GM12878 (cell line): Measurements from ENCODE around the gene SLC5A1. TPM values are rescaled to one million over a fixed set of nuclear protein-coding genes. Genes with fewer than 3 reads are reported as not detected.

Experiments used
- ATAC-seq: fragments of 200-7000 bp; cut with Tn5 transposase; 3 replicates; pipeline ENCODE4 v1.9.1; 2020; ENCODE audit warnings: mild to moderate bottlenecking, moderate library complexity
- BruUV-seq: library from RNA; stranded (reverse); fragments of 400-500 nt; replicated peaks from 2 replicates; lab custom pipeline; 2021; lab: Mats Ljungman, UMichigan
- CTCF ChIA-PET: fragments of 300-600 bp; sonication (Branson Sonifier 250); formaldehyde crosslinking; extraction: SDS; loops from one replicate; lab custom pipeline; 2021; ENCODE audit warnings: inconsistent platforms; lab: Yijun Ruan, JAX
- POLR2A ChIA-PET: fragments of 350-600 bp; formaldehyde crosslinking; extraction: SDS; loops from one replicate; lab custom pipeline; 2021; ENCODE audit warnings: inconsistent platforms; lab: Charles Lee
- RAD21 ChIA-PET: fragments of 300-600 bp; sonication (Branson Sonifier 250); formaldehyde crosslinking; loops from one replicate; lab custom pipeline; 2023; ENCODE audit warnings: antibody characterized with exemption; ENCODE audit not compliant: unreplicated experiment; lab: Charles Lee
- SMC1A ChIA-PET: fragments of 300-600 bp; sonication (Branson Sonifier 250); formaldehyde crosslinking; loops from one replicate; lab custom pipeline; 2023; ENCODE audit not compliant: unreplicated experiment, uncharacterized antibody; lab: Charles Lee
- DNase-seq: peaks from one replicate; pipeline ENCODE4 v3.0.0-alpha.2; 2011; ENCODE audit warnings: low read depth, low spot score
- FAIRE-seq: peaks from 3 replicates; lab custom pipeline; 2011; peaks lifted over from hg19 to GRCh38; lab: Jason Lieb, UNC
- H2AFZ ChIP-seq: 2 replicates; pipeline ENCODE4 v1.6.0; 2011; ENCODE audit warnings: low read depth, low read length, control low read depth; ENCODE audit not compliant: control insufficient read depth
- H3K27ac ChIP-seq: 2 replicates; pipeline ENCODE4 v1.5.1; 2011; ENCODE audit warnings: control low read depth; ENCODE audit not compliant: control insufficient read depth, insufficient read depth
- H3K27me3 ChIP-seq, 2 experiments: replicated peaks in 1 of 2; 2 replicates each; pipeline versions ENCODE4 v1.6.0 to v1.6.1; 2011; ENCODE audit warnings: low read length in 1 of 2; ENCODE audit not compliant: control insufficient read depth in 2 of 2, insufficient read depth in 2 of 2
- H3K36me3 ChIP-seq, 2 experiments: 2 replicates each; pipeline ENCODE4 v1.5.1; 2011; ENCODE audit warnings: low read length in 1 of 2; ENCODE audit not compliant: control insufficient read depth in 2 of 2, insufficient read depth in 2 of 2
- H3K4me1 ChIP-seq: 2 replicates; pipeline ENCODE4 v1.6.1; 2011; ENCODE audit warnings: mild to moderate bottlenecking, low read length, moderate library complexity, mixed read lengths; ENCODE audit not compliant: control insufficient read depth, insufficient read depth
- H3K4me2 ChIP-seq: 2 replicates; pipeline ENCODE4 v1.6.0; 2011; ENCODE audit warnings: control low read depth; ENCODE audit not compliant: control insufficient read depth, insufficient read depth
- H3K4me3 ChIP-seq: fragments of 200-600 bp; sonication (generic); 2 replicates; pipeline ENCODE4 v1.5.1; 2016
- H3K79me2 ChIP-seq: 2 replicates; pipeline ENCODE4 v1.6.0; 2011; ENCODE audit warnings: low read length; ENCODE audit not compliant: control insufficient read depth, insufficient read depth
- H3K9ac ChIP-seq: 2 replicates; pipeline ENCODE4 v1.8.0; 2011; ENCODE audit warnings: low read length, control low read depth, mixed read lengths; ENCODE audit not compliant: control insufficient read depth, insufficient read depth
- H3K9me3 ChIP-seq: replicated peaks from 3 replicates; pipeline ENCODE4 v1.5.1; 2011; ENCODE audit warnings: mild to moderate bottlenecking, low read length; ENCODE audit not compliant: control insufficient read depth, insufficient read depth
- H4K20me1 ChIP-seq: 2 replicates; pipeline ENCODE4 v1.6.0; 2011; ENCODE audit not compliant: control insufficient read depth, insufficient read depth
- BCL11A ChIP-seq: IDR thresholded peaks from 2 replicates; pipeline ENCODE4 v1.6.1; 2011; ENCODE audit warnings: low read depth, low read length
- PML ChIP-seq: IDR thresholded peaks from 2 replicates; pipeline ENCODE4 v1.6.1; 2012; ENCODE audit warnings: low read length, inconsistent platforms
- SP1 ChIP-seq: IDR thresholded peaks from one replicate; pipeline ENCODE4 v1.6.1; 2011; ENCODE audit warnings: low read depth, low read length
- SREBF1 ChIP-seq: IDR thresholded peaks from 2 replicates; pipeline ENCODE4 v1.6.1; 2012; ENCODE audit warnings: mild to moderate bottlenecking, low read length
- WGBS: methylation state at CpG from one replicate; pipeline ENCODE4 v1.1.6; 2016; ENCODE audit warnings: low lambda C conversion rate; ENCODE audit not compliant: insufficient replicate concordance, insufficient coverage; ENCODE audit errors: missing lambda C conversion rate; 5-methylcytosine and 5-hydroxymethylcytosine counted together
- in situ Hi-C: fragments of 300-500 bp; cut with MboI; formaldehyde crosslinking; loops from 9 replicates; pipeline ENCODE4 v1.14.3; 2018; ENCODE audit warnings: mixed read lengths
- intact Hi-C: fragments of 100-400 bp; cut with micrococcal nuclease; formaldehyde crosslinking; loops from one replicate; pipeline ENCODE4 v1.14.2; 2022; ENCODE audit not compliant: unreplicated experiment
- polyA plus RNA-seq, 11 experiments: library from polyadenylated mRNA; depleted of rRNA in 4 of 11; unstranded in 6 of 11; stranded (reverse) in 5 of 11; fragments of >200 nt; fragmentation: Nextera tagmentation in 4 of 11; fragmentation: Illumina TruSeq in 1 of 11; extraction: Ambion mirVana in 4 of 11; extraction: Trizol in 1 of 11; gene quantifications; 1 replicate in 1 of 11; 2 replicates in 10 of 11; pipeline versions ENCODE4 v1.2.1 to v1.2.3, GENCODE V29; 2011 to 2016; ENCODE audit warnings: inconsistent platforms in 2 of 11, missing spikeins in 2 of 11, low read depth in 1 of 11
- total RNA-seq, 4 experiments: library from RNA; depleted of rRNA in 3 of 4; stranded (reverse); fragments of >200 nt in 3 of 4; fragmentation: Illumina TruSeq in 1 of 4; extraction: Trizol in 1 of 4; gene quantifications; 2 replicates each; pipeline versions ENCODE4 v1.2.1 to v1.2.3, GENCODE V29; 2013 to 2021
- TF ChIP-seq, protein P1 (sequence below): fragments of 450-650 bp; IDR thresholded peaks from 2 replicates; pipeline ENCODE4 v1.6.1; 2017; ENCODE audit warnings: antibody characterized with exemption, mild to moderate bottlenecking, moderate library complexity
- TF ChIP-seq, protein P2 (sequence below): fragments of 450-650 bp; IDR thresholded peaks from 2 replicates; pipeline ENCODE4 v1.6.1; 2017; ENCODE audit warnings: mild to moderate bottlenecking, low read depth, inconsistent platforms; ENCODE audit not compliant: poor library complexity, severe bottlenecking
- TF ChIP-seq, protein P3 (sequence below): IDR thresholded peaks from 2 replicates; pipeline ENCODE4 v1.6.1; 2012; ENCODE audit warnings: improper control_type of control experiment, low read depth, low read length; ENCODE audit not compliant: insufficient replicate concordance

The SLC5A1 gene
- total and polyA plus RNA-seq, 10 of the 15 experiments (the other 5 are each of a cell fraction or from before 2014, with no cell fraction given) = 0.01 TPM; not detected in 9

DNA sequence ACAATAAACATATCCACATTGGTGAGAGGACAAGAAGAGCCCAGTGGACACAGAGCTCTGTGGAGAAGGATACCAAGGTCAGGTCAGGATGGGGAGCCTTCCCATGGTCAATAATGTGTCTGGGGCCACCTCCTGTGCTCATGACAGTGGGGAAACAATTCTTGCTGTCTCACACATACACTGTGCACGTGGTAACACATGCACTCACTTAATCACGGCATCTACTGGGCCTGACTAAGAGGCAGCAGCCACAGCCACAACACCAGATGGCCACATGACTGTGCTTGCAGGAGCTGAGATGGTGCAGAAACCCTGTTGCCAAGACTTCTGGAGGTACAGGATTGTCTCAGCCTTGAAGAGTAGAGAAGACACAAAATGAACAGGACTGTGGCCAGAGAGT, 87.4 kb downstream of the SLC5A1 start:
- no peak overlapping the region for H2AFZ ChIP-seq
- H3K9ac ChIP-seq = no peak overlapping the region
- no peaks in the 10 kb centered on the region; a peak in 1 of 4 replicates for H3K27me3 ChIP-seq
- intact Hi-C loops (no loop called here), in situ Hi-C loops (no loop called here)
- SMC1A ChIA-PET = no interaction called here
- no peaks in the 10 kb centered on the region for H3K9me3 ChIP-seq
- no TSS peak for BruUV-seq
- 14% methylated on average over 2 of the region's 2 CpGs for WGBS
- CTCF ChIA-PET = no interaction called here
- no peak for ATAC-seq
- TF ChIP-seq, protein P1, sequence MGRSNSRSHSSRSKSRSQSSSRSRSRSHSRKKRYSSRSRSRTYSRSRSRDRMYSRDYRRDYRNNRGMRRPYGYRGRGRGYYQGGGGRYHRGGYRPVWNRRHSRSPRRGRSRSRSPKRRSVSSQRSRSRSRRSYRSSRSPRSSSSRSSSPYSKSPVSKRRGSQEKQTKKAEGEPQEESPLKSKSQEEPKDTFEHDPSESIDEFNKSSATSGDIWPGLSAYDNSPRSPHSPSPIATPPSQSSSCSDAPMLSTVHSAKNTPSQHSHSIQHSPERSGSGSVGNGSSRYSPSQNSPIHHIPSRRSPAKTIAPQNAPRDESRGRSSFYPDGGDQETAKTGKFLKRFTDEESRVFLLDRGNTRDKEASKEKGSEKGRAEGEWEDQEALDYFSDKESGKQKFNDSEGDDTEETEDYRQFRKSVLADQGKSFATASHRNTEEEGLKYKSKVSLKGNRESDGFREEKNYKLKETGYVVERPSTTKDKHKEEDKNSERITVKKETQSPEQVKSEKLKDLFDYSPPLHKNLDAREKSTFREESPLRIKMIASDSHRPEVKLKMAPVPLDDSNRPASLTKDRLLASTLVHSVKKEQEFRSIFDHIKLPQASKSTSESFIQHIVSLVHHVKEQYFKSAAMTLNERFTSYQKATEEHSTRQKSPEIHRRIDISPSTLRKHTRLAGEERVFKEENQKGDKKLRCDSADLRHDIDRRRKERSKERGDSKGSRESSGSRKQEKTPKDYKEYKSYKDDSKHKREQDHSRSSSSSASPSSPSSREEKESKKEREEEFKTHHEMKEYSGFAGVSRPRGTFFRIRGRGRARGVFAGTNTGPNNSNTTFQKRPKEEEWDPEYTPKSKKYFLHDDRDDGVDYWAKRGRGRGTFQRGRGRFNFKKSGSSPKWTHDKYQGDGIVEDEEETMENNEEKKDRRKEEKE = no peak
- TF ChIP-seq, all 136 proteins: peak for 0
- FAIRE-seq (no peak), DNase-seq (no peak)
- RAD21 ChIA-PET = no interaction called here
- no peaks in the 10 kb centered on the region for H3K36me3 ChIP-seq
- POLR2A ChIA-PET = no interaction called here
- no peak overlapping the region for H3K4me2 ChIP-seq
- H3K4me3 ChIP-seq = no peak overlapping the region
- H3K27ac ChIP-seq = no peak overlapping the region
- H3K79me2 ChIP-seq = no peaks in the 10 kb centered on the region
- no peaks in the 10 kb centered on the region for H3K4me1 ChIP-seq
- no peaks in the 10 kb centered on the region for H4K20me1 ChIP-seq

DNA sequence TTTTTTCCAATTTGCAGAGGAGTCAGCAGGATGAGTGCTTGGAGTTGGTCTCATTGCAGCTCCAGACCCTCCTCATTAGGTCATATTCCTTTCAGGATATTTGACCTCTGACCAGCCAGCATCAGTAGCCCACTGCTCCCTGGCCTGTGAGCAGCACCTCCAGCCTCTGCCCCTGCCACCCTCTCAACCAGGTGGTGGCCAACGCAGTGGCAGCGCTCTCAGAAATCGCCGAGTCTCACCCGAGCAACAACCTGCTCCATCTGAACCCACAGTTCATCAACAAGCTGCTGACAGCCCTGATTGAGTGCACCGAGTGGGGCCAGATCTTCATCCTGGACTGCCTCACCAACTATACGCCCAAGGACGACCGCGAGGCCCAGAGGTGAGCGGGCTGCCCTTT, 89.1 kb downstream of the SLC5A1 start:
- SMC1A ChIA-PET = interaction anchor here (1.7 kb wide), 1 partner anchor 106 kb away, joined by 3 read pairs; no protein-coding TSS in a partner anchor
- H4K20me1 ChIP-seq = no peaks in the 10 kb centered on the region
- FAIRE-seq = no peak
- no peak overlapping the region for H2AFZ ChIP-seq
- H3K27ac ChIP-seq = no peak overlapping the region
- no TSS peak for BruUV-seq
- POLR2A ChIA-PET = no interaction called here
- no peak for DNase-seq
- ATAC-seq = no peak
- no peaks in the 10 kb centered on the region for H3K36me3 ChIP-seq
- H3K27me3 ChIP-seq = no peaks in the 10 kb centered on the region; a peak in 1 of 4 replicates
- 62% methylated on average over 11 of the region's 11 CpGs for WGBS
- in situ Hi-C loops (no loop called here), intact Hi-C loops (no loop called here)
- CTCF ChIA-PET = interaction anchor here (1.0 kb wide), 1 partner anchor 134 kb away, joined by 5 read pairs; no protein-coding TSS in a partner anchor
- no peaks in the 10 kb centered on the region for H3K4me1 ChIP-seq
- H3K9me3 ChIP-seq = no peaks in the 10 kb centered on the region
- H3K4me3 ChIP-seq = no peak overlapping the region
- no peak overlapping the region for H3K4me2 ChIP-seq
- no peaks in the 10 kb centered on the region for H3K79me2 ChIP-seq
- no peak overlapping the region for H3K9ac ChIP-seq
- RAD21 ChIA-PET = no interaction called here
- TF ChIP-seq, protein P2, sequence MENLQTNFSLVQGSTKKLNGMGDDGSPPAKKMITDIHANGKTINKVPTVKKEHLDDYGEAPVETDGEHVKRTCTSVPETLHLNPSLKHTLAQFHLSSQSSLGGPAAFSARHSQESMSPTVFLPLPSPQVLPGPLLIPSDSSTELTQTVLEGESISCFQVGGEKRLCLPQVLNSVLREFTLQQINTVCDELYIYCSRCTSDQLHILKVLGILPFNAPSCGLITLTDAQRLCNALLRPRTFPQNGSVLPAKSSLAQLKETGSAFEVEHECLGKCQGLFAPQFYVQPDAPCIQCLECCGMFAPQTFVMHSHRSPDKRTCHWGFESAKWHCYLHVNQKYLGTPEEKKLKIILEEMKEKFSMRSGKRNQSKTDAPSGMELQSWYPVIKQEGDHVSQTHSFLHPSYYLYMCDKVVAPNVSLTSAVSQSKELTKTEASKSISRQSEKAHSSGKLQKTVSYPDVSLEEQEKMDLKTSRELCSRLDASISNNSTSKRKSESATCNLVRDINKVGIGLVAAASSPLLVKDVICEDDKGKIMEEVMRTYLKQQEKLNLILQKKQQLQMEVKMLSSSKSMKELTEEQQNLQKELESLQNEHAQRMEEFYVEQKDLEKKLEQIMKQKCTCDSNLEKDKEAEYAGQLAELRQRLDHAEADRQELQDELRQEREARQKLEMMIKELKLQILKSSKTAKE = no peak
- TF ChIP-seq SP1 = no peak
- TF ChIP-seq SREBF1 = no peak
- TF ChIP-seq, protein P3, sequence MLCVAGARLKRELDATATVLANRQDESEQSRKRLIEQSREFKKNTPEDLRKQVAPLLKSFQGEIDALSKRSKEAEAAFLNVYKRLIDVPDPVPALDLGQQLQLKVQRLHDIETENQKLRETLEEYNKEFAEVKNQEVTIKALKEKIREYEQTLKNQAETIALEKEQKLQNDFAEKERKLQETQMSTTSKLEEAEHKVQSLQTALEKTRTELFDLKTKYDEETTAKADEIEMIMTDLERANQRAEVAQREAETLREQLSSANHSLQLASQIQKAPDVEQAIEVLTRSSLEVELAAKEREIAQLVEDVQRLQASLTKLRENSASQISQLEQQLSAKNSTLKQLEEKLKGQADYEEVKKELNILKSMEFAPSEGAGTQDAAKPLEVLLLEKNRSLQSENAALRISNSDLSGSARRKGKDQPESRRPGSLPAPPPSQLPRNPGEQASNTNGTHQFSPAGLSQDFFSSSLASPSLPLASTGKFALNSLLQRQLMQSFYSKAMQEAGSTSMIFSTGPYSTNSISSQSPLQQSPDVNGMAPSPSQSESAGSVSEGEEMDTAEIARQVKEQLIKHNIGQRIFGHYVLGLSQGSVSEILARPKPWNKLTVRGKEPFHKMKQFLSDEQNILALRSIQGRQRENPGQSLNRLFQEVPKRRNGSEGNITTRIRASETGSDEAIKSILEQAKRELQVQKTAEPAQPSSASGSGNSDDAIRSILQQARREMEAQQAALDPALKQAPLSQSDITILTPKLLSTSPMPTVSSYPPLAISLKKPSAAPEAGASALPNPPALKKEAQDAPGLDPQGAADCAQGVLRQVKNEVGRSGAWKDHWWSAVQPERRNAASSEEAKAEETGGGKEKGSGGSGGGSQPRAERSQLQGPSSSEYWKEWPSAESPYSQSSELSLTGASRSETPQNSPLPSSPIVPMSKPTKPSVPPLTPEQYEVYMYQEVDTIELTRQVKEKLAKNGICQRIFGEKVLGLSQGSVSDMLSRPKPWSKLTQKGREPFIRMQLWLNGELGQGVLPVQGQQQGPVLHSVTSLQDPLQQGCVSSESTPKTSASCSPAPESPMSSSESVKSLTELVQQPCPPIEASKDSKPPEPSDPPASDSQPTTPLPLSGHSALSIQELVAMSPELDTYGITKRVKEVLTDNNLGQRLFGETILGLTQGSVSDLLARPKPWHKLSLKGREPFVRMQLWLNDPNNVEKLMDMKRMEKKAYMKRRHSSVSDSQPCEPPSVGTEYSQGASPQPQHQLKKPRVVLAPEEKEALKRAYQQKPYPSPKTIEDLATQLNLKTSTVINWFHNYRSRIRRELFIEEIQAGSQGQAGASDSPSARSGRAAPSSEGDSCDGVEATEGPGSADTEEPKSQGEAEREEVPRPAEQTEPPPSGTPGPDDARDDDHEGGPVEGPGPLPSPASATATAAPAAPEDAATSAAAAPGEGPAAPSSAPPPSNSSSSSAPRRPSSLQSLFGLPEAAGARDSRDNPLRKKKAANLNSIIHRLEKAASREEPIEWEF = no peak
- no peak for TF ChIP-seq BCL11A
- no peak for TF ChIP-seq PML
